ENCODE results near the gene PSTK. TPM values are rescaled to one million over a fixed set of nuclear protein-coding genes. Genes with fewer than 3 reads are reported as not detected.

The PSTK gene
- total and polyA plus RNA-seq, 2 of the 13 experiments (the other 11 are each of a cell fraction or from before 2014, with no cell fraction given): 8.2 to 9.3 TPM

- TF ChIP-seq FOXP4 (CRISPR knock-in tag; IDR thresholded peaks at IDR 0.05) (peak; percentile 72), ZNF260 (CRISPR knock-in tag; IDR thresholded peaks at IDR 0.05; ENCODE audit: borderline replicate concordance, low read depth) (no peak), KDM2A (CRISPR knock-in tag; IDR thresholded peaks at IDR 0.05; ENCODE audit: borderline replicate concordance, low read depth) (no peak), ZNF547 (CRISPR knock-in tag; IDR thresholded peaks at IDR 0.05) (no peak), ZFP36 (IDR thresholded peaks at IDR 0.05; ENCODE audit: borderline replicate concordance, low read depth, low read length, partially characterized antibody) (no peak), TERF1 (CRISPR knock-in tag; IDR thresholded peaks at IDR 0.05) (no peak), ZNF431 (CRISPR knock-in tag; IDR thresholded peaks at IDR 0.05; ENCODE audit: borderline replicate concordance, low read depth) (no peak), RFXANK (CRISPR knock-in tag; IDR thresholded peaks at IDR 0.05) (no peak), ATAD3A (CRISPR knock-in tag; IDR thresholded peaks at IDR 0.05) (no peak), STAG1 (CRISPR knock-in tag; IDR thresholded peaks at IDR 0.05) (0 out of 2 replicates have a peak, but pooled peaks have one; percentile 8), ZSCAN20 (CRISPR knock-in tag; IDR thresholded peaks at IDR 0.05; ENCODE audit: borderline replicate concordance) (no peak), THYN1 (CRISPR knock-in tag; IDR thresholded peaks at IDR 0.05; ENCODE audit: borderline replicate concordance, low read depth) (no peak), MED1 (CRISPR knock-in tag; IDR thresholded peaks at IDR 0.05) (peak; percentile 92), MYNN (CRISPR knock-in tag; IDR thresholded peaks at IDR 0.05; ENCODE audit: low read depth) (no peak), GPN1 (CRISPR knock-in tag; IDR thresholded peaks at IDR 0.05; ENCODE audit: borderline replicate concordance) (no peak), HNRNPK (IDR thresholded peaks at IDR 0.05; ENCODE audit: low read depth, low read length, poor library complexity, severe bottlenecking) (no peak), GZF1 (CRISPR knock-in tag; IDR thresholded peaks at IDR 0.05) (no peak), JARID2 (CRISPR knock-in tag; IDR thresholded peaks at IDR 0.05; ENCODE audit: insufficient replicate concordance) (no peak), ZNF335 (CRISPR knock-in tag; IDR thresholded peaks at IDR 0.05) (no peak), ETV6 (CRISPR knock-in tag; conservative IDR thresholded peaks at IDR 0.05) (no peak), ZNF430 (CRISPR knock-in tag; IDR thresholded peaks at IDR 0.05) (no peak), ZNF782 (CRISPR knock-in tag; IDR thresholded peaks at IDR 0.05; ENCODE audit: borderline replicate concordance) (no peak), TEAD2 (CRISPR knock-in tag; IDR thresholded peaks at IDR 0.05) (no peak), ZNF558 (CRISPR knock-in tag; IDR thresholded peaks at IDR 0.05; ENCODE audit: borderline replicate concordance) (no peak), SIX4 (CRISPR knock-in tag; IDR thresholded peaks at IDR 0.05) (no peak), ZNF672 (CRISPR knock-in tag; IDR thresholded peaks at IDR 0.05) (no peak), KDM1A (CRISPR knock-in tag; IDR thresholded peaks at IDR 0.05) (no peak), ZNF670 (CRISPR knock-in tag; IDR thresholded peaks at IDR 0.05; ENCODE audit: borderline replicate concordance) (no peak), ZNF235 (CRISPR knock-in tag; IDR thresholded peaks at IDR 0.05; ENCODE audit: borderline replicate concordance) (no peak), ZFP36L2 (CRISPR knock-in tag; IDR thresholded peaks at IDR 0.05) (no peak), ZNF292 (CRISPR knock-in tag; IDR thresholded peaks at IDR 0.05; ENCODE audit: borderline replicate concordance, low read depth) (peak; percentile 77; the same call in 1 of the 2 replicates)
These were observed 55.4 kb downstream of the PSTK start (continued) for GRCh38 chr10:123035467-123036086.
